Measurements from ENCODE around the gene EPHA4.
"Not testable (repeated sequence)": the region's sequence is repeated elsewhere in the genome, so short reads cannot be mapped to it uniquely, and the experiment has no call there.

The EPHA4 gene

GRCh38 chr2:221514305-221515040, 57.6 kb downstream of the EPHA4 start:
- no peaks in the 10 kb centered on the region for H3K36me3 ChIP-seq (ENCODE audit: control insufficient read depth in 1 of 2, insufficient read depth in 2 of 2, low read length in 2 of 2)
- H3K4me3 ChIP-seq (ENCODE audit: low read depth in 1 of 2, low read length in 2 of 2), result no peak overlapping the region
- peaks cover 12 to 19% of the 10 kb centered on the region in 2 donors for H3K4me1 ChIP-seq (ENCODE audit: control insufficient read depth in 1 of 2, insufficient read depth in 2 of 2, low read length in 2 of 2)
- H3K9me3 ChIP-seq (ENCODE audit: control insufficient read depth in 1 of 2, low read length in 2 of 2), result no peaks in the 10 kb centered on the region
- H3K9ac ChIP-seq (ENCODE audit: low read depth in 1 of 2, low read length in 2 of 2), result no peak overlapping the region
- H3K27ac ChIP-seq (ENCODE audit: low read depth, low read length), result no peak overlapping the region
- no peaks in the 10 kb centered on the region for H3K27me3 ChIP-seq (ENCODE audit: control insufficient read depth in 1 of 2, insufficient read depth in 2 of 2, low read length in 2 of 2)

- no peak overlapping the region for H3K4me3 ChIP-seq (ENCODE audit: low read depth in 1 of 2, low read length in 2 of 2)
- H3K27me3 ChIP-seq (ENCODE audit: control insufficient read depth in 1 of 2, insufficient read depth in 2 of 2, low read length in 2 of 2), result no peaks in the 10 kb centered on the region
- no peaks in the 10 kb centered on the region for H3K36me3 ChIP-seq (ENCODE audit: control insufficient read depth in 1 of 2, insufficient read depth in 2 of 2, low read length in 2 of 2)
- no peaks in the 10 kb centered on the region for H3K9me3 ChIP-seq (ENCODE audit: control insufficient read depth in 1 of 2, low read length in 2 of 2)
- H3K27ac ChIP-seq (ENCODE audit: low read depth, low read length), result no peak overlapping the region
- H3K4me1 ChIP-seq (ENCODE audit: control insufficient read depth in 1 of 2, insufficient read depth in 2 of 2, low read length in 2 of 2), result peaks cover 3 to 6% of the 10 kb centered on the region in 2 donors
- H3K9ac ChIP-seq (ENCODE audit: low read depth in 1 of 2, low read length in 2 of 2), result no peak overlapping the region
These were observed 58.9 kb downstream of the EPHA4 start for GRCh38 chr2:221513232-221513631.

- not testable (repeated sequence) for H3K27me3 ChIP-seq (ENCODE audit: control insufficient read depth in 1 of 2, insufficient read depth in 2 of 2, low read length in 2 of 2); H3K4me3 ChIP-seq (ENCODE audit: low read depth in 1 of 2, low read length in 2 of 2); H3K36me3 ChIP-seq (ENCODE audit: control insufficient read depth in 1 of 2, insufficient read depth in 2 of 2, low read length in 2 of 2); H3K27ac ChIP-seq (ENCODE audit: low read depth, low read length); H3K9ac ChIP-seq (ENCODE audit: low read depth in 1 of 2, low read length in 2 of 2); H3K4me1 ChIP-seq (ENCODE audit: control insufficient read depth in 1 of 2, insufficient read depth in 2 of 2, low read length in 2 of 2); H3K9me3 ChIP-seq (ENCODE audit: control insufficient read depth in 1 of 2, low read length in 2 of 2)
These were observed 60.8 kb downstream of the EPHA4 start for GRCh38 chr2:221511325-221511724.

GRCh38 chr2:221506469-221506868, 65.6 kb downstream of the EPHA4 start:
- H3K4me3 ChIP-seq (ENCODE audit: low read depth in 1 of 2, low read length in 2 of 2), result no peak overlapping the region
- no peaks in the 10 kb centered on the region for H3K27me3 ChIP-seq (ENCODE audit: control insufficient read depth in 1 of 2, insufficient read depth in 2 of 2, low read length in 2 of 2)
- H3K9ac ChIP-seq (ENCODE audit: low read depth in 1 of 2, low read length in 2 of 2), result no peak overlapping the region
- H3K9me3 ChIP-seq (ENCODE audit: control insufficient read depth in 1 of 2, low read length in 2 of 2), result no peaks in the 10 kb centered on the region
- no peak overlapping the region for H3K27ac ChIP-seq (ENCODE audit: low read depth, low read length)
- no peaks in the 10 kb centered on the region for H3K4me1 ChIP-seq (ENCODE audit: control insufficient read depth in 1 of 2, insufficient read depth in 2 of 2, low read length in 2 of 2)
- H3K36me3 ChIP-seq (ENCODE audit: control insufficient read depth in 1 of 2, insufficient read depth in 2 of 2, low read length in 2 of 2), result no peaks in the 10 kb centered on the region

- no peak overlapping the region for H3K4me3 ChIP-seq (ENCODE audit: low read depth in 1 of 2, low read length in 2 of 2)
- no peak overlapping the region for H3K9ac ChIP-seq (ENCODE audit: low read depth in 1 of 2, low read length in 2 of 2)
- H3K36me3 ChIP-seq (ENCODE audit: control insufficient read depth in 1 of 2, insufficient read depth in 2 of 2, low read length in 2 of 2), result no peaks in the 10 kb centered on the region
- H3K9me3 ChIP-seq (ENCODE audit: control insufficient read depth in 1 of 2, low read length in 2 of 2), result no peaks in the 10 kb centered on the region
- H3K4me1 ChIP-seq (ENCODE audit: control insufficient read depth in 1 of 2, insufficient read depth in 2 of 2, low read length in 2 of 2), result no peaks in the 10 kb centered on the region
- no peaks in the 10 kb centered on the region for H3K27me3 ChIP-seq (ENCODE audit: control insufficient read depth in 1 of 2, insufficient read depth in 2 of 2, low read length in 2 of 2)
- H3K27ac ChIP-seq (ENCODE audit: low read depth, low read length), result no peak overlapping the region
These were observed 66.5 kb downstream of the EPHA4 start for GRCh38 chr2:221505605-221506004.

GRCh38 chr2:221504905-221505304, 67.2 kb downstream of the EPHA4 start:
- H3K36me3 ChIP-seq (ENCODE audit: control insufficient read depth in 1 of 2, insufficient read depth in 2 of 2, low read length in 2 of 2), result no peaks in the 10 kb centered on the region
- no peak overlapping the region for H3K4me3 ChIP-seq (ENCODE audit: low read depth in 1 of 2, low read length in 2 of 2)
- H3K9me3 ChIP-seq (ENCODE audit: control insufficient read depth in 1 of 2, low read length in 2 of 2), result no peaks in the 10 kb centered on the region
- no peak overlapping the region for H3K27ac ChIP-seq (ENCODE audit: low read depth, low read length)
- H3K4me1 ChIP-seq (ENCODE audit: control insufficient read depth in 1 of 2, insufficient read depth in 2 of 2, low read length in 2 of 2), result no peaks in the 10 kb centered on the region
- H3K27me3 ChIP-seq (ENCODE audit: control insufficient read depth in 1 of 2, insufficient read depth in 2 of 2, low read length in 2 of 2), result no peaks in the 10 kb centered on the region
- H3K9ac ChIP-seq (ENCODE audit: low read depth in 1 of 2, low read length in 2 of 2), result no peak overlapping the region

GRCh38 chr2:221503965-221504364, 68.1 kb downstream of the EPHA4 start:
- no peaks in the 10 kb centered on the region for H3K4me1 ChIP-seq (ENCODE audit: control insufficient read depth in 1 of 2, insufficient read depth in 2 of 2, low read length in 2 of 2)
- no peaks in the 10 kb centered on the region for H3K36me3 ChIP-seq (ENCODE audit: control insufficient read depth in 1 of 2, insufficient read depth in 2 of 2, low read length in 2 of 2)
- no peaks in the 10 kb centered on the region for H3K9me3 ChIP-seq (ENCODE audit: control insufficient read depth in 1 of 2, low read length in 2 of 2)
- H3K27ac ChIP-seq (ENCODE audit: low read depth, low read length), result no peak overlapping the region
- H3K27me3 ChIP-seq (ENCODE audit: control insufficient read depth in 1 of 2, insufficient read depth in 2 of 2, low read length in 2 of 2), result no peaks in the 10 kb centered on the region
- no peak overlapping the region for H3K9ac ChIP-seq (ENCODE audit: low read depth in 1 of 2, low read length in 2 of 2)
- H3K4me3 ChIP-seq (ENCODE audit: low read depth in 1 of 2, low read length in 2 of 2), result no peak overlapping the region

- Histone ChIP-seq H3K9me3 (ENCODE audit: control insufficient read depth in 1 of 2, low read length in 2 of 2) (no peaks in the 10 kb centered on the region), H3K27me3 (ENCODE audit: control insufficient read depth in 1 of 2, insufficient read depth in 2 of 2, low read length in 2 of 2) (no peaks in the 10 kb centered on the region), H3K9ac (ENCODE audit: low read depth in 1 of 2, low read length in 2 of 2) (no peak overlapping the region), H3K4me3 (ENCODE audit: low read depth in 1 of 2, low read length in 2 of 2) (no peak overlapping the region), H3K4me1 (ENCODE audit: control insufficient read depth in 1 of 2, insufficient read depth in 2 of 2, low read length in 2 of 2) (no peaks in the 10 kb centered on the region), H3K27ac (ENCODE audit: low read depth, low read length) (no peak overlapping the region), H3K36me3 (ENCODE audit: control insufficient read depth in 1 of 2, insufficient read depth in 2 of 2, low read length in 2 of 2) (no peaks in the 10 kb centered on the region)
These were observed 69.7 kb downstream of the EPHA4 start for GRCh38 chr2:221502270-221503010.

GRCh38 chr2:221501883-221502269, 70.2 kb downstream of the EPHA4 start:
- Histone ChIP-seq H3K27me3 (ENCODE audit: control insufficient read depth in 1 of 2, insufficient read depth in 2 of 2, low read length in 2 of 2) (no peaks in the 10 kb centered on the region), H3K9me3 (ENCODE audit: control insufficient read depth in 1 of 2, low read length in 2 of 2) (no peaks in the 10 kb centered on the region), H3K36me3 (ENCODE audit: control insufficient read depth in 1 of 2, insufficient read depth in 2 of 2, low read length in 2 of 2) (no peaks in the 10 kb centered on the region), H3K4me1 (ENCODE audit: control insufficient read depth in 1 of 2, insufficient read depth in 2 of 2, low read length in 2 of 2) (no peaks in the 10 kb centered on the region), H3K27ac (ENCODE audit: low read depth, low read length) (no peak overlapping the region), H3K4me3 (ENCODE audit: low read depth in 1 of 2, low read length in 2 of 2) (no peak overlapping the region), H3K9ac (ENCODE audit: low read depth in 1 of 2, low read length in 2 of 2) (no peak overlapping the region)

GRCh38 chr2:221501210-221501882, 70.8 kb downstream of the EPHA4 start:
- no peaks in the 10 kb centered on the region for H3K36me3 ChIP-seq (ENCODE audit: control insufficient read depth in 1 of 2, insufficient read depth in 2 of 2, low read length in 2 of 2)
- H3K9me3 ChIP-seq (ENCODE audit: control insufficient read depth in 1 of 2, low read length in 2 of 2), result no peaks in the 10 kb centered on the region
- H3K27ac ChIP-seq (ENCODE audit: low read depth, low read length), result no peak overlapping the region
- no peak overlapping the region for H3K9ac ChIP-seq (ENCODE audit: low read depth in 1 of 2, low read length in 2 of 2)
- no peaks in the 10 kb centered on the region for H3K27me3 ChIP-seq (ENCODE audit: control insufficient read depth in 1 of 2, insufficient read depth in 2 of 2, low read length in 2 of 2)
- no peaks in the 10 kb centered on the region for H3K4me1 ChIP-seq (ENCODE audit: control insufficient read depth in 1 of 2, insufficient read depth in 2 of 2, low read length in 2 of 2)
- no peak overlapping the region for H3K4me3 ChIP-seq (ENCODE audit: low read depth in 1 of 2, low read length in 2 of 2)
